Smooth muscle cell of the umbilical artery (primary cell): Measurements from ENCODE around the gene TCEAL2. TPM values are rescaled to one million over a fixed set of nuclear protein-coding genes. Genes with fewer than 3 reads are reported as not detected.

ENCODE experiments used
- total RNA-seq: library from RNA; depleted of rRNA; stranded (reverse); fragments of >200 nt; gene quantifications from 2 replicates; pipeline ENCODE4 v1.2.3, GENCODE V29; 2014

The TCEAL2 gene
- total RNA-seq, result not detected in 2 replicates

GRCh38 chrX:102125436-102125835 is at the start of gene TCEAL2:
TCEAL2 (plus strand) TSS chrX:102125679; CDS start chrX:102126831, 1,152 bp downstream.

GRCh38 chrX:102142274-102142673 is 16.8 kb downstream of the TCEAL2 start, which contains the start of gene TCEAL6:
TCEAL6 (minus strand) TSS chrX:102142481.

DNA sequence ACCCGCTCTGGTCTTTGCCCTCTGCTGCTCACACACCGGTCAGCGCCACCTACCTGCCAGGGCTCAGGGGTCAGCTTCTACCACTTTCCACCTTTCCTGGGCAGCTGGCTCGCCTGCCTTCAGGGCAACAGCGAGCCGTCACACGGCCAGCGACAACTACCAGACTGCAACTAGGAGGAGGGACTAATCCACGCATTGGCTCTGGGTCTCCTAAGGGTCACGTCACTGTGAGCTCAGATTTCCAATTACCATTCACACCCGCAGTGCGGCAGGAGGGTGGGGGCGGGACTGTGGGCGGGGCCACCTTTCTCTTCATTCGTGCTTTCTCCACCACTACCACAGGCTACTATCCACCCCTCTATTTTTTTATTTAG is 30.3 kb downstream of the TCEAL2 start, which contains the start of gene BEX5:
TSS of gene BEX5 (minus strand) at position 172 of the 374 bp plus-strand sequence. CDS start 1,712 bp downstream, outside the sequence.

Other genes with a start within 250 kb of the TCEAL2 start
- 0.23 and 0.30 TPM in 2 replicates for gene ZMAT1, start 193.7 kb upstream of the TCEAL2 start, total RNA-seq
- not detected in 2 replicates for gene TCEAL6, start 16.8 kb downstream of the TCEAL2 start, total RNA-seq
- gene BEX5, start 30.3 kb downstream of the TCEAL2 start, total RNA-seq, result not detected in 2 replicates
- not detected in 2 replicates for gene TCP11X1, start 89.6 kb downstream of the TCEAL2 start, total RNA-seq
- not detected in 2 replicates for gene NXF2, start 121.5 kb downstream of the TCEAL2 start, total RNA-seq